Measurements from ENCODE around the gene FNDC3B.

The FNDC3B gene

GRCh38 chr3:172275586-172275985 lies 236.2 kb downstream of the FNDC3B start:
- no peak overlapping the region for H3K4me2 ChIP-seq (ENCODE audit: low read length)
- H3K79me2 ChIP-seq (ENCODE audit: insufficient read depth, low read length): no peaks in the 10 kb centered on the region
- no peaks in the 10 kb centered on the region for H3F3A ChIP-seq (ENCODE audit: insufficient read depth, low read length)
- H2AFZ ChIP-seq (ENCODE audit: low read length): no peak overlapping the region
- no peaks in the 10 kb centered on the region for H3K4me1 ChIP-seq (ENCODE audit: insufficient read depth, low read length, severe bottlenecking)
- H3K9me2 ChIP-seq (ENCODE audit: low read depth, low read length): no peaks in the 10 kb centered on the region
- H3K27ac ChIP-seq (ENCODE audit: low read depth, low read length, poor library complexity, severe bottlenecking): no peak overlapping the region
- H3K27me3 ChIP-seq (ENCODE audit: insufficient read depth, low read length): no peaks in the 10 kb centered on the region
- H3K4me3 ChIP-seq (ENCODE audit: low read depth, low read length, poor library complexity, severe bottlenecking): no peak overlapping the region
- H4K20me1 ChIP-seq (ENCODE audit: insufficient read depth, low read length): no peaks in the 10 kb centered on the region
- H3K9me3 ChIP-seq (ENCODE audit: low read length): no peaks in the 10 kb centered on the region
- TF ChIP-seq EZH2 (IDR thresholded peaks at IDR 0.05; ENCODE audit: borderline replicate concordance, low read length): no peak
- TF ChIP-seq CTCF (IDR thresholded peaks at IDR 0.05; ENCODE audit: low read length): no peak
- H3K36me3 ChIP-seq (ENCODE audit: insufficient read depth, low read length): no peaks in the 10 kb centered on the region
- H3K9ac ChIP-seq (ENCODE audit: low read length): no peak overlapping the region

- H3K9me2 ChIP-seq (ENCODE audit: low read depth, low read length): no peaks in the 10 kb centered on the region
- H3F3A ChIP-seq (ENCODE audit: insufficient read depth, low read length): no peaks in the 10 kb centered on the region
- H3K36me3 ChIP-seq (ENCODE audit: insufficient read depth, low read length): no peaks in the 10 kb centered on the region
- H3K4me1 ChIP-seq (ENCODE audit: insufficient read depth, low read length, severe bottlenecking): no peaks in the 10 kb centered on the region
- no peak overlapping the region for H3K27ac ChIP-seq (ENCODE audit: low read depth, low read length, poor library complexity, severe bottlenecking)
- 0 out of 2 replicates have a peak, but pooled peaks have one; percentile 12 for TF ChIP-seq CTCF (IDR thresholded peaks at IDR 0.05; ENCODE audit: low read length)
- no peak for TF ChIP-seq EZH2 (IDR thresholded peaks at IDR 0.05; ENCODE audit: borderline replicate concordance, low read length)
- H3K4me2 ChIP-seq (ENCODE audit: low read length): no peak overlapping the region
- H3K4me3 ChIP-seq (ENCODE audit: low read depth, low read length, poor library complexity, severe bottlenecking): no peak overlapping the region
- no peaks in the 10 kb centered on the region for H3K9me3 ChIP-seq (ENCODE audit: low read length)
- H4K20me1 ChIP-seq (ENCODE audit: insufficient read depth, low read length): no peaks in the 10 kb centered on the region
- H3K79me2 ChIP-seq (ENCODE audit: insufficient read depth, low read length): no peaks in the 10 kb centered on the region
- H2AFZ ChIP-seq (ENCODE audit: low read length): no peak overlapping the region
- H3K27me3 ChIP-seq (ENCODE audit: insufficient read depth, low read length): no peaks in the 10 kb centered on the region
- no peak overlapping the region for H3K9ac ChIP-seq (ENCODE audit: low read length)
Observed at GRCh38 chr3:172276103-172276502, 236.7 kb downstream of the FNDC3B start.

- Histone ChIP-seq H3K79me2 (ENCODE audit: insufficient read depth, low read length) (no peaks in the 10 kb centered on the region), H3K9ac (ENCODE audit: low read length) (no peak overlapping the region), H3K9me2 (ENCODE audit: low read depth, low read length) (no peaks in the 10 kb centered on the region), H3K4me3 (ENCODE audit: low read depth, low read length, poor library complexity, severe bottlenecking) (no peak overlapping the region), H2AFZ (ENCODE audit: low read length) (no peak overlapping the region), H3F3A (ENCODE audit: insufficient read depth, low read length) (no peaks in the 10 kb centered on the region), H3K9me3 (ENCODE audit: low read length) (no peaks in the 10 kb centered on the region), H3K4me2 (ENCODE audit: low read length) (no peak overlapping the region), H3K4me1 (ENCODE audit: insufficient read depth, low read length, severe bottlenecking) (no peaks in the 10 kb centered on the region), H3K27ac (ENCODE audit: low read depth, low read length, poor library complexity, severe bottlenecking) (no peak overlapping the region), H3K36me3 (ENCODE audit: insufficient read depth, low read length) (no peaks in the 10 kb centered on the region), H3K27me3 (ENCODE audit: insufficient read depth, low read length) (no peaks in the 10 kb centered on the region), H4K20me1 (ENCODE audit: insufficient read depth, low read length) (no peaks in the 10 kb centered on the region)
- TF ChIP-seq CTCF (IDR thresholded peaks at IDR 0.05; ENCODE audit: low read length): no peak
- TF ChIP-seq EZH2 (IDR thresholded peaks at IDR 0.05; ENCODE audit: borderline replicate concordance, low read length): no peak
Observed at GRCh38 chr3:172277151-172277652, 237.8 kb downstream of the FNDC3B start.

Data from OCI-LY1 (cell line).